ENCODE data around the gene NT5C3B.

GRCh38 chr17:41782142-41782541 is 53.9 kb downstream of the NT5C3B start:
- TF ChIP-seq CTCF (IDR thresholded peaks at IDR 0.05) (no peak), POLR2A (IDR thresholded peaks at IDR 0.05) (no peak), POLR2AphosphoS5 (IDR thresholded peaks at IDR 0.05) (no peak)
